WTC11 (cell line): Measurements from ENCODE around the gene OVCA2.

ENCODE experiments used
- CTCF ChIP-seq: fragments of 200-600 bp; IDR thresholded peaks from 2 replicates; pipeline ENCODE4 v1.8.0; 2022; ENCODE audit warnings: antibody characterized with exemption
- MLX ChIP-seq: sonication (generic); formaldehyde crosslinking; IDR thresholded peaks from 2 replicates; pipeline ENCODE4 v1.8.1; 2023; ENCODE audit warnings: mild to moderate bottlenecking, missing genetic modification reagents, moderate library complexity
- ZNF263 ChIP-seq: sonication (generic); formaldehyde crosslinking; IDR thresholded peaks from 2 replicates; pipeline ENCODE4 v1.8.1; 2022; ENCODE audit warnings: low read depth, mild to moderate bottlenecking, moderate library complexity, missing genetic modification reagents
- TF ChIP-seq, protein P1 (sequence below): sonication (generic); formaldehyde crosslinking; IDR thresholded peaks from 2 replicates; pipeline ENCODE4 v1.8.1; 2022; ENCODE audit warnings: mild to moderate bottlenecking, missing genetic modification reagents, moderate library complexity, borderline replicate concordance

- no peak for TF ChIP-seq MLX
- TF ChIP-seq CTCF, result no peak
- TF ChIP-seq, protein P1, sequence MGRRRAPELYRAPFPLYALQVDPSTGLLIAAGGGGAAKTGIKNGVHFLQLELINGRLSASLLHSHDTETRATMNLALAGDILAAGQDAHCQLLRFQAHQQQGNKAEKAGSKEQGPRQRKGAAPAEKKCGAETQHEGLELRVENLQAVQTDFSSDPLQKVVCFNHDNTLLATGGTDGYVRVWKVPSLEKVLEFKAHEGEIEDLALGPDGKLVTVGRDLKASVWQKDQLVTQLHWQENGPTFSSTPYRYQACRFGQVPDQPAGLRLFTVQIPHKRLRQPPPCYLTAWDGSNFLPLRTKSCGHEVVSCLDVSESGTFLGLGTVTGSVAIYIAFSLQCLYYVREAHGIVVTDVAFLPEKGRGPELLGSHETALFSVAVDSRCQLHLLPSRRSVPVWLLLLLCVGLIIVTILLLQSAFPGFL (CRISPR knock-in tag), result no peak
- TF ChIP-seq ZNF263 (CRISPR knock-in tag), result no peak
These were observed 14.7 kb downstream of the OVCA2 start for GRCh38 chr17:2056206-2057174.
